ENCODE results near the gene AMZ1.

DNA sequence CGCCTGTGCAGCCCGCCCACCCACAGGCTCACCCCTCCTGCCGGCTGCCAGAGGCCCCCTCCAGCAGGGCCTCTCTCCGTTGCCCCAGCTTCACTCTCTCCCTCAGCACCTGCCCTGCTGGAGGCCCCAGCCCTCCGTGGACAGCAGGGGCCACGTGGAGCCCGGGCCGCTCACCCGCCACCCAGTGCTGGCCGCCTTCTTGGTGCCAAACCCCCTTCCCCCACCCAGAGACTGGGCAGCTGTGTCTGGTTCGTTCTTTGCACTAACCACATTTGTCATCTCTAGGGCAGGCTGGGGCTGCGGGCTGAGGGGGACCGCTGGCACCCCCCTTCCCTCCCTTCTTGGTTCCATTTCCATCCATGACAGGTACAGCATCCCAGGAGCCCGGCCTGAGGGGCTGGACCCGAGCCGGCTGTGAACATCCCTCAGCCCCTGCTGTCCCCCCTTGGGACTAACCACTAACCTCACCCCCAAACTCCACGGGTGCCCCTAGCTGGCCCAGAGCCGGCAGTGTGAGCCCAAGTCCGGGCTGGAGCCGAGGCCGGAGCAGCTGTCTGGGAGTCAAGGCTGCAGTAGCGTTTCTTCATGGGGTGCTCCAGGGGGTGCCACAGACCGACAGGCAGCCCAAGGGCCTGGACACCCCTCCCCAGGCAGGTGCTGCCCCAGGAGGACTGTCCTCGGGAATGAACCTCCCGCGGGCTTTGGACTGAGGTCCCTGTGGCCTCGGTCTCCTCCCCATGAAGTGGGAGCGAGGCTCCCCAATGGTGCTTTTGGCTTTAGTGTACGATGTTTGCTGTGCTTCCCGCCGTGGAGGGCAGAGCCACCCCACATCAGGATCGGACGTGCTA is 25.5 kb upstream of the AMZ1 start:
- TF ChIP-seq, protein P1, sequence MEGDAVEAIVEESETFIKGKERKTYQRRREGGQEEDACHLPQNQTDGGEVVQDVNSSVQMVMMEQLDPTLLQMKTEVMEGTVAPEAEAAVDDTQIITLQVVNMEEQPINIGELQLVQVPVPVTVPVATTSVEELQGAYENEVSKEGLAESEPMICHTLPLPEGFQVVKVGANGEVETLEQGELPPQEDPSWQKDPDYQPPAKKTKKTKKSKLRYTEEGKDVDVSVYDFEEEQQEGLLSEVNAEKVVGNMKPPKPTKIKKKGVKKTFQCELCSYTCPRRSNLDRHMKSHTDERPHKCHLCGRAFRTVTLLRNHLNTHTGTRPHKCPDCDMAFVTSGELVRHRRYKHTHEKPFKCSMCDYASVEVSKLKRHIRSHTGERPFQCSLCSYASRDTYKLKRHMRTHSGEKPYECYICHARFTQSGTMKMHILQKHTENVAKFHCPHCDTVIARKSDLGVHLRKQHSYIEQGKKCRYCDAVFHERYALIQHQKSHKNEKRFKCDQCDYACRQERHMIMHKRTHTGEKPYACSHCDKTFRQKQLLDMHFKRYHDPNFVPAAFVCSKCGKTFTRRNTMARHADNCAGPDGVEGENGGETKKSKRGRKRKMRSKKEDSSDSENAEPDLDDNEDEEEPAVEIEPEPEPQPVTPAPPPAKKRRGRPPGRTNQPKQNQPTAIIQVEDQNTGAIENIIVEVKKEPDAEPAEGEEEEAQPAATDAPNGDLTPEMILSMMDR (IDR thresholded peaks at IDR 0.05) = no peak
- TF ChIP-seq POLR2A (IDR thresholded peaks at IDR 0.05) = no peak
